ENCODE data around the gene LANCL3. TPM values are rescaled to one million over a fixed set of nuclear protein-coding genes. Genes with fewer than 3 reads are reported as not detected.

Gene LANCL3
- total RNA-seq, 1 experiment from 2014 or later, result not detected

DNA sequence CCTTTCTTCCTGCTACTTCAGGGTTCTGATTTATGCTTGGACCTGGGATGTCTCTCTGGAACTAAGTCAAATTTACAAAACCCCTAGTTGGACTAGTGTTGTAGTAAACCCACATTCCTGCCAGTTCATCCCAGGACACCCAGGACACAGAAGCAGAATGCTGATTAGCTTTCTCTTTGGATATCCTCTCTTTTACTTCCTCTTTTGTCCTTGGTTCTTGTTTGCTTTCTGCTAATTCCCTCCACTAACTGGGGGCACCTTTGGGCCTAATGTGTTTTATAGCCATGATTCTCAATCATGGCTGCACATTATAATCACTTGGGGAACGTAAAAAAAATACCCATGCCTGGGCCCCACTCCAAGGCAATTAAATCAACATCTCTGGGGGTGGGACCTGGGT lies 42.5 kb downstream of the LANCL3 start:
- intact Hi-C loops (cut with micrococcal nuclease; ENCODE audit: unreplicated experiment), result no loop called here

DNA sequence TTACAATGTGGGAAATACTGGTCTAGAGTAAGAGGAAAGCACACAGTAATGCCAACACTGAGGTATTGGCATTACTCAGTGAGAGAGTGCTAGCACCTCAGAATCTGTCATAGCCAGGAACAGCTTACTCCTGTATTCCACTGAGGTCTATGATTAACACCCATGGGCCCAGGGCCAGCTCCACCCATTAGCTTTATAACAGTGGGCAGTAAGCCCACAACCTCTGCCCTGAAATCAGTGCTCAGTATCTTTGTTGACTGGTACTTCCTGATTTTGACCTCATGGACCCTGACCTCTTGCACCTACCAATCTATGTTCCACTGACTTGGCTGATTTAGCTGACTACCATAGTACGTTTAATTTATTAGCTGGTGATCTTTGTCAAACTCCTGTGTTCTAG lies 56.1 kb downstream of the LANCL3 start:
- H3K4me3 ChIP-seq (ENCODE audit: low read depth, low read length), result no peak overlapping the region
- H3K27ac Mint-ChIP-seq (ENCODE audit: unreplicated experiment), result no peak overlapping the region
- no peaks in the 10 kb centered on the region for H3K36me3 ChIP-seq (ENCODE audit: control insufficient read depth, insufficient read depth, low read length)
- no peaks in the 10 kb centered on the region for H3K9me3 ChIP-seq
- H3K36me3 Mint-ChIP-seq (ENCODE audit: insufficient read depth, unreplicated experiment), result no peaks in the 10 kb centered on the region
- CTCF ChIA-PET, result no interaction called here
- H3K27me3 Mint-ChIP-seq (ENCODE audit: insufficient read depth, unreplicated experiment), result no peaks in the 10 kb centered on the region
- H3K9me3 Mint-ChIP-seq (ENCODE audit: unreplicated experiment), result no peaks in the 10 kb centered on the region
- H3K4me1 Mint-ChIP-seq (ENCODE audit: low read depth, unreplicated experiment), result no peaks in the 10 kb centered on the region
- no peak overlapping the region for H3K4me3 Mint-ChIP-seq (ENCODE audit: unreplicated experiment)
- intact Hi-C loops (cut with micrococcal nuclease; ENCODE audit: unreplicated experiment), result no loop called here
- POLR2A ChIA-PET, result no interaction called here
- TF ChIP-seq CTCF (IDR thresholded peaks at IDR 0.05; ENCODE audit: insufficient read depth in 1 of 2, low read depth in 1 of 2, low read length in 1 of 2, severe bottlenecking in 1 of 2, unreplicated experiment in 1 of 2), result no peak
- H3K4me1 ChIP-seq, result no peaks in the 10 kb centered on the region
- no peaks in the 10 kb centered on the region for H3K27me3 ChIP-seq (replicated peaks; ENCODE audit: control insufficient read depth, insufficient read depth, low read length)
- no TSS peak for BruUV-seq (replicated peaks)
- no peak for DNase-seq

More for the DNA sequence above, 42.5 kb downstream of the LANCL3 start:
- H3K9me3 ChIP-seq, result no peaks in the 10 kb centered on the region
- POLR2A ChIA-PET, result no interaction called here
- CTCF ChIA-PET, result no interaction called here
- Mint-ChIP-seq H3K4me1 (ENCODE audit: low read depth, unreplicated experiment) (no peaks in the 10 kb centered on the region), H3K36me3 (ENCODE audit: insufficient read depth, unreplicated experiment) (no peaks in the 10 kb centered on the region), H3K27me3 (ENCODE audit: insufficient read depth, unreplicated experiment) (peaks cover 3% of the 10 kb centered on the region), H3K4me3 (ENCODE audit: unreplicated experiment) (no peak overlapping the region), H3K27ac (ENCODE audit: unreplicated experiment) (no peak overlapping the region), H3K9me3 (ENCODE audit: unreplicated experiment) (no peaks in the 10 kb centered on the region)
- DNase-seq, result no peak
- H3K4me3 ChIP-seq (ENCODE audit: low read depth, low read length), result no peak overlapping the region
- no peak for TF ChIP-seq CTCF (IDR thresholded peaks at IDR 0.05; ENCODE audit: insufficient read depth in 1 of 2, low read depth in 1 of 2, low read length in 1 of 2, severe bottlenecking in 1 of 2, unreplicated experiment in 1 of 2)
- no peaks in the 10 kb centered on the region for H3K27me3 ChIP-seq (replicated peaks; ENCODE audit: control insufficient read depth, insufficient read depth, low read length)
- BruUV-seq (replicated peaks), result no TSS peak
- H3K4me1 ChIP-seq, result no peaks in the 10 kb centered on the region
- no peaks in the 10 kb centered on the region for H3K36me3 ChIP-seq (ENCODE audit: control insufficient read depth, insufficient read depth, low read length)

- Histone ChIP-seq H3K4me1 (no peaks in the 10 kb centered on the region), H3K36me3 (ENCODE audit: control insufficient read depth, insufficient read depth, low read length) (no peaks in the 10 kb centered on the region), H3K9me3 (no peaks in the 10 kb centered on the region), H3K27me3 (replicated peaks; ENCODE audit: control insufficient read depth, insufficient read depth, low read length) (no peaks in the 10 kb centered on the region), H3K4me3 (ENCODE audit: low read depth, low read length) (no peak overlapping the region)
- no peaks in the 10 kb centered on the region for H3K9me3 Mint-ChIP-seq (ENCODE audit: unreplicated experiment)
- ChIA-PET POLR2A (no interaction called here), CTCF (no interaction called here)
- intact Hi-C loops (cut with micrococcal nuclease; ENCODE audit: unreplicated experiment), result no loop called here
- DNase-seq, result no peak
- peaks cover 6% of the 10 kb centered on the region for H3K36me3 Mint-ChIP-seq (ENCODE audit: insufficient read depth, unreplicated experiment)
- no peaks in the 10 kb centered on the region for H3K4me1 Mint-ChIP-seq (ENCODE audit: low read depth, unreplicated experiment)
- H3K4me3 Mint-ChIP-seq (ENCODE audit: unreplicated experiment), result no peak overlapping the region
- peaks cover 3% of the 10 kb centered on the region for H3K27me3 Mint-ChIP-seq (ENCODE audit: insufficient read depth, unreplicated experiment)
- no peak for TF ChIP-seq CTCF (IDR thresholded peaks at IDR 0.05; ENCODE audit: insufficient read depth in 1 of 2, low read depth in 1 of 2, low read length in 1 of 2, severe bottlenecking in 1 of 2, unreplicated experiment in 1 of 2)
- no peak overlapping the region for H3K27ac Mint-ChIP-seq (ENCODE audit: unreplicated experiment)
- no TSS peak for BruUV-seq (replicated peaks)
These were observed 66.6 kb downstream of the LANCL3 start for GRCh38 chrX:37638047-37638446.

Data from Caco-2 (cell line).